Stimulated activated naive CD8-positive, alpha-beta T cell treated with anti-CD3 and anti-CD28 coated beads, Interleukin-15, amount 100 ng/mL, for 72 hours (primary cell): ENCODE data around the gene KCNC4.

Experiments
- ATAC-seq: fragments of 150-1000 bp; cut with Tn5 transposase; 2 replicates; pipeline ENCODE4 v1.10.0; 2021; ENCODE audit warnings: mild to moderate bottlenecking, moderate library complexity
- DNase-seq, 2 donors: peaks; one replicate each; pipeline ENCODE4 v3.0.0; 2021 to 2022
- H3K27ac Mint-ChIP-seq, 2 donors: one replicate each; pipeline ENCODE4 v1.8.0; 2022; ENCODE audit warnings: mild to moderate bottlenecking in 2 of 2, mixed read lengths in 2 of 2, moderate library complexity in 2 of 2
- H3K27me3 Mint-ChIP-seq: one replicate; pipeline ENCODE4 v1.8.0; 2022; ENCODE audit warnings: mixed read lengths
- H3K4me1 Mint-ChIP-seq: one replicate; pipeline ENCODE4 v1.8.0; 2022; ENCODE audit warnings: mild to moderate bottlenecking, mixed read lengths
- H3K4me3 Mint-ChIP-seq, 2 donors: one replicate each; pipeline ENCODE4 v1.8.0; 2022; ENCODE audit warnings: mild to moderate bottlenecking in 2 of 2, mixed read lengths in 2 of 2, moderate library complexity in 1 of 2
- H3K9me3 Mint-ChIP-seq, 2 donors: one replicate each; pipeline ENCODE4 v1.8.0; 2022; ENCODE audit warnings: mixed read lengths in 2 of 2

KCNC4 gene

DNA sequence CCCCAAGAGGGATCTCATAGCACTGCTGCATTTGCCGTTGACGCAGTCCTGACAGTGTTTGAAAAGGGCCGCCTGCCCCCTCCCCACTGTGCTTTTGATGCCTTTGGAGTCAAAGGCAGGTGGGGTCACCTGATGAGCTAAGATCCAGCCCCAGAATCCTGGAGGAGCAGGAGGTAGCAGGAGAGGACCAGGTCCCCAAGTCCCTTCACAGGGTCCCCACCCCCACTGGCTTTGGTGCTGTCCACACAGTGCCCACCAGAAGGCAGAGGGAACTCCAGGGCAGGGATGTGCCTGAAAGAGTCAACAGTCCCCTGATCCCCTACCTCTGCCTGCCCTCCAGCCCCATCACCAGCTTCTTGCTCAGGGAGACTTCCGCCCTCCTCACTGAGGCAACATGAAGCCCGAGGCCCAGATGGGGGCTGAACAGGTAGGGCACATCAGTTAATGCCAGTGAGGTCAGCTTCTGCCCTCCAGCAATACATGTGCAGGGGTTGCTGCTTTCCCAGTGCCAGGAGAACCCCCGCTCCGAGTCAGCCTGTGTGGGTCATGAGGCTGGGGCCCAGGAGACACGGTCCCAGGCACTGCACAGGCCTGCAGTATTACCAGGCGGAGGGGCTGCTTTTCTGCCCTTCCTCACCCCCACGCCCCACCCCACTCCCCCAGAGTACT, 8.8 kb upstream of the KCNC4 start:
- H3K27me3 Mint-ChIP-seq: no peaks in the 10 kb centered on the region
- no peak for ATAC-seq
- H3K4me1 Mint-ChIP-seq: peaks cover 20% of the 10 kb centered on the region
- no peak for DNase-seq
- H3K27ac Mint-ChIP-seq: no peak overlapping the region
- no peaks in the 10 kb centered on the region for H3K9me3 Mint-ChIP-seq
- H3K4me3 Mint-ChIP-seq: no peak overlapping the region

DNA sequence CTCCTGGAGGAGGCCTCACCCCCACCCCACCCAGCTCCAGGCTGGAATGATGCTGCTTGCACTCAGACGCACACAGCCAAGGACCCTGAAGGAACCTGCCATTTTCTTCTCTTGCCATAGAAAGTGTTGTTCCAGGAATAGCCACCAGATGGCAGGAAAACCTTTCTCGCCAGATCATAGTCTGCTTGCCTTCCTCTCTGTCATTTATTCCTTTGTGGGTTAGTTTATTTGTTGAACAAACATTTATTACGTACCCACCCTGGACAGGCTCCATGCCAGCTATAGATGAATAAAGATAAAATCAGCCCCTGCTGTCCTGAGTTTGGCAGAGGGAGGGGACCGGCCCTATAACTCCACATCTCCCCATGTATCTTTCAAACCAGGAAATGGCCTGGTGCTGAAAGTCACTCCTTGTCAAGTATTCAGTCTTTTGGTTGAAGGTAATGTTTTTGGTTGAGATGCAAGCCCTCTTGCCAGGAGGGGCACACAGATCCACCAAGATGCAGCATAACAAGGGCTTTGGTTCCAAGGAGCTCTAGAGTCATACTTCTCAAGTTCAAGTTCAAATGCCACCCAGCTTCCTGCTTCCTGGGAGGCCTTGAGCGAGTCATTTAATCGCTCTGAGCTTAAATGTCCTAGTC, 7.0 kb upstream of the KCNC4 start:
- DNase-seq (peak; percentile 76 to 78), ATAC-seq (peak; percentile 65)
- H3K27ac Mint-ChIP-seq: peak overlapping the region; percentile 82 to 97
- H3K4me3 Mint-ChIP-seq: no peak overlapping the region
- H3K9me3 Mint-ChIP-seq: no peaks in the 10 kb centered on the region
- no peaks in the 10 kb centered on the region for H3K27me3 Mint-ChIP-seq
- peaks cover 29% of the 10 kb centered on the region for H3K4me1 Mint-ChIP-seq

DNA sequence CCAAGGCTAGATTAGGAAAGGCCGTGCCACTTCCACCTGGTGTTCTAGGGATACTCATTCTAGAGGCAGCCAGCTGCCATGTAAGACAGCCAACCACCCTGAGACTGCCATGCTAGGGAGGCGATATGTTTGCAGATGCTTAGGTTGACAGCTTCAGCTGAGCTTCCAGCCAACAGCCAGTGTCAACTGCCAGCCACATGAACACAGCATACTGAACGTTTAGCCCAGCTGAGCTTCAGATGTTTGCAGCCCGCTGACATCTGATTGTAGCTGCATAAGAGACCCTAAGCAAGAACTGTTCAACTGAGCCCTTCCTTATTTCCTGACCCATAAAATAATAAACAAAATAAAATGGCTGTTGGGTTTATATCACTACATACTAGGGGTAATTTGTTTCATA, 5.0 kb upstream of the KCNC4 start:
- DNase-seq (no peak), ATAC-seq (no peak)
- no peak overlapping the region for H3K27ac Mint-ChIP-seq
- H3K9me3 Mint-ChIP-seq: no peaks in the 10 kb centered on the region
- no peak overlapping the region for H3K4me3 Mint-ChIP-seq
- H3K4me1 Mint-ChIP-seq: peaks cover 43% of the 10 kb centered on the region
- H3K27me3 Mint-ChIP-seq: no peaks in the 10 kb centered on the region

DNA sequence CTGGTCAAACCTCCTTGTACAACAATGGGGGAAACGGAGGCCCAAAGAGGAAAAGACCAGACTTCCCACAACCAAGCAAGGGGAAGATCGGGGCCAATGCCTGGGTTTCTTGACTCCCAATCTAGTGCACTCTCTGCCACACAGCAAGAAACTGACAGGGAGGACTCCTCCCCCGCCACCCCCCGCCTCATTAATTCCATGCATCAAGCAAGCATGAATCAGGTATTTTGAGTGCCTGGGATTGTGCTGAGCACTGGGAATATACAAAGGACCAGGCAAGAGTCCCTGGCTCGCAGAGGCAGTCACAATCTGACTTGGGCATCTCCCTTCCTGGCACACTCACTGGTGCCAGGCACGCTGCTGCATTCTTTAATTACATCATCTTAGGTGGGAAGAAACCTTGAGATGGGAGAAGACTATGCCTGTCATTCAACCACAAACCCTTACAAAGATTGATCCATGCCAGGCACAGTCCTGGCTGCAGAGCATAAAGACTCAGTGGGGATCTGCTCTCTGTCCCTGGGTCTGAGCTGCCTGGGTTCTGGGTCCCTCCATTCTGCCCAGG, 4.4 kb upstream of the KCNC4 start:
- Mint-ChIP-seq H3K9me3 (no peaks in the 10 kb centered on the region), H3K4me1 (peaks cover 43% of the 10 kb centered on the region), H3K27me3 (no peaks in the 10 kb centered on the region), H3K27ac (no peak overlapping the region), H3K4me3 (no peak overlapping the region)
- ATAC-seq (no peak), DNase-seq (no peak)

DNA sequence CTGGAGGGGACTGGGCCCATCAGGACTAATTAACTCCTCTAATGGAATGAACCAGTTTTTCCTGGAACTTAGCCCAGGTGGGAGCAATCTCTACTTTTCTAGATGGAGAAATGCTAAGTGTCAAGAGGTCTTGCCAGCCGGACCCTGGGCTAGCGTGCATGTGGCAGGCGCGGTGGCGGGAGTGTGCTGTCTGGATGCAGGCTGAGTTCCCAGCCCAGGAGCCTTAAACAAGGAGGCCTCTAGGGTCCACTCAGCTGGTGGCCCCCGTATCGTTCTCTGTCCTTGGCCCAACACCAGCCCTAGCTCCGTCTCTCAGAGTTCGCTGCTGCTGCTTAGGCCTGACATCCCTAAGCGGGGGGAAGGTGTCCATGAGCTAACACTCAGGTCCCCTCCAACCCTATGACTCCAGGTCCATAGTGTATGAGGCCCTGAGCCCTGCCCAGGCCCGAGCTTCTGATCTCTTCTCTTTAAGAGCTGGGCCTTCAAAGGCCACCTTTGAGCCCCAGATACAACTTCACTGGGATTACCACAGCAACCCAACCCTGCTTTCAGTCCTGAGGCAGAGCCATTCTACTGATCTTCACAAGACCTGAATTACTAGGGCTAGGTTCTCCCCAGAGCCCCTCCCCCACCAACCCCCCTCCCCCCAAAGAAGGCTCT, 3.7 kb upstream of the KCNC4 start:
- no peak overlapping the region for H3K4me3 Mint-ChIP-seq

DNA sequence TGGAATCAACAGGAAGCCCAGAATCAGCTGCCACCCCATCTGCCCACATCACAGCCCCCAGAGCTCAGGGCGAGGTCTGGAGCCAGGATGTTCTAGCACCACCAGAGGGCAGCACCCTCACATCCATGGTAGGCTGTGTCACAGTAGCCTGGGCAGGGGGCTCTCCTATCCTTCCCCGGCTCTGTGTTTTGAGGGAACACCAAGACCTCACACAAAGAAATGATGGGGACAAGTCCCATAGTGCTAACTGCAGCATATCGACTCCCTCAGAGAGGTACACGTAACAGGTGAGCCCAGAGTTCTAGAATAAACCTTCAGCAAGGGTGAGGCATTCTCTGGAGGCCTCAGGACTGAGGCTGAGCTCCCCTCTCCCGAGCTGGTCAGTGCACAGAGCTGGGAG, 2.3 kb upstream of the KCNC4 start:
- ATAC-seq (peak; percentile 33), DNase-seq (peak; percentile 75 to 77)
- Mint-ChIP-seq H3K4me1 (peaks cover 56% of the 10 kb centered on the region), H3K4me3 (no peak overlapping the region), H3K27me3 (no peaks in the 10 kb centered on the region), H3K9me3 (no peaks in the 10 kb centered on the region), H3K27ac (peak overlapping the region in 1 of 2 donors; percentile 84)

More for the DNA sequence above, 3.7 kb upstream of the KCNC4 start:
- Mint-ChIP-seq H3K27ac (no peak overlapping the region), H3K4me1 (peaks cover 47% of the 10 kb centered on the region), H3K27me3 (no peaks in the 10 kb centered on the region), H3K9me3 (no peaks in the 10 kb centered on the region)
- DNase-seq: no peak
- no peak for ATAC-seq

DNA sequence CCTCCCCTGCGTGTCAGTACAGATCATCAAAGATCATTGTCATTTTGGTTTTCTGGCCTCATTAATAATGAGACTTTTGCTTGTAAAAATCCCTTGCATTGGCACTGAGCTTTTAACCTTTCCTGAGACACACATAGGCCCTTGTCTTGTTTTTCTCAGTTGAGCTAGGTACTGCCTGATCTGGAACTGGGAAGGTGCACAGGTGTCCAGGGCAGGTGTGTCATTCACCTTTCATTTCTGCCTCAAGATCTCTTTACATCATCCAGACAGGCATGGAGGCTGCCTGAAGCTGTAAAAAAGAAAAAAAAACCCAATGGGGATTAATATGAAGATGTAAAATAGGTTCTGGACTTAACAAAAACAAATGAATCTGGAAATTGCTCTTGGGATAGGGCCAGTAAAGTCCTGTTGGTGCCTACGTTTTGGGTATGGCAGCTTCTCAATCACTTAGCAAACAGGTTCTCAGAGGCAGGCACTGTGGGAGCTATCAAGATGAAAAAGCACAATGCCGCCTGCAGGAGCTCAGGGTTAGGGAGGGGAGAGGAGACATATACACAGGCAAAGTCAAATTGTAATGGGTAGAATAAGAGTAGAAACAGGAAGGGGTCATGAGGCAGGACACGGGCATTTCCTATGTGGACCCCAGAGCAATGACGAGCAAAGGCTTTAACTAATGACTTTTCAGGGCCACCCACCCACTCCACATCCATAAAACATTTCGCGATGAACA, 1.0 kb upstream of the KCNC4 start:
- Mint-ChIP-seq H3K27me3 (no peaks in the 10 kb centered on the region), H3K4me3 (peak overlapping the region; percentile 77 to 79), H3K9me3 (no peaks in the 10 kb centered on the region), H3K4me1 (peaks cover 57% of the 10 kb centered on the region), H3K27ac (peak overlapping the region in 1 of 2 donors; percentile 89)
- ATAC-seq (no peak), DNase-seq (no peak)

DNA sequence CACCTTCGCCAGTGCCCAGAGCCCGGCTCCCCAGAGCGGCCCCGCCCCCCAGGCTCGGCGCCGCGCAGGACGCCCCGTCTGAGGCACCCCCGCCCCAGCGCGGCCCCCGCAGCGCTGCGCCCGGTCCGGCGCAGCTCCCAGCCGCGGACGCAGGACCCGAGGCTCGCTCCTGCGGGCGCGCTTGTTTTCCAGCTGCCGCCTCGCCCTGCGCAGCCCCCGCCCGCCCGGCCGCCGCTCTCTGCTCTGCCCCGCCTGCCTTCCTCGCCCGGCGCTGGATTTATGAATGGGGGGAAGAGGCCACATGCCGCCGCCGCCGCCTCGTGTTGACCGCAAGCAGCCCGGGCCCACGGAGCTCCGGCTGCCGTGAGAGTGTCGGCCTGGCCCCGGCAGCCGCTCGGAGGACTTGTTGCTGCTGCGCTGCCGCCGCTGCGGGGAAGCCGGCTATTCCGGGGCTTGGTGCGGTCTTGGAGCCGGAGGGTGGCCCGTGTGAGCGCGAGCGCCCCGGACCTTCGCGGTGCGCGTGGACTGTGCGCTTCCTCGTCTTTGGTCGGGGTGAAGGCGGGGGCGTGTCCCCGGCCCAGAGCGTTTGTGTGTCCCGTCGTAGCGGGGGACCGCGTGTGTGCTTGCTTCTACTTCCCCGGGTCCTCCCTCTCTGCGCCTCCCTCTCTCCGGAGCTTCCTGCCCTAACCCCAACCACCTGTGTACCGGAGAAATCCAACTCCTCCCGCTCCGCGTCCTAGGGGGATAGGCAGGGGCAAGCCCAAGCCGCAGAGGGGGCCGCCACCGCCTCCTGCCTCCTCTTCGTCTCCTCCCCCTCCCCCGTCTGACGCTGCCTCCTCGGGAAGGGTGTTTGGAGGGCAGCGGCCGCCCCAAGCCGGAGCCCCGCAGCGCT, 736 bp downstream of the KCNC4 start:
- Mint-ChIP-seq H3K27me3 (no peaks in the 10 kb centered on the region), H3K4me3 (peak overlapping the region; percentile 98 to 99), H3K4me1 (peaks cover 75% of the 10 kb centered on the region), H3K9me3 (no peaks in the 10 kb centered on the region), H3K27ac (peak overlapping the region; percentile 24 to 94)
- ATAC-seq (peak; percentile 37), DNase-seq (peak; percentile 59 to 65)

DNA sequence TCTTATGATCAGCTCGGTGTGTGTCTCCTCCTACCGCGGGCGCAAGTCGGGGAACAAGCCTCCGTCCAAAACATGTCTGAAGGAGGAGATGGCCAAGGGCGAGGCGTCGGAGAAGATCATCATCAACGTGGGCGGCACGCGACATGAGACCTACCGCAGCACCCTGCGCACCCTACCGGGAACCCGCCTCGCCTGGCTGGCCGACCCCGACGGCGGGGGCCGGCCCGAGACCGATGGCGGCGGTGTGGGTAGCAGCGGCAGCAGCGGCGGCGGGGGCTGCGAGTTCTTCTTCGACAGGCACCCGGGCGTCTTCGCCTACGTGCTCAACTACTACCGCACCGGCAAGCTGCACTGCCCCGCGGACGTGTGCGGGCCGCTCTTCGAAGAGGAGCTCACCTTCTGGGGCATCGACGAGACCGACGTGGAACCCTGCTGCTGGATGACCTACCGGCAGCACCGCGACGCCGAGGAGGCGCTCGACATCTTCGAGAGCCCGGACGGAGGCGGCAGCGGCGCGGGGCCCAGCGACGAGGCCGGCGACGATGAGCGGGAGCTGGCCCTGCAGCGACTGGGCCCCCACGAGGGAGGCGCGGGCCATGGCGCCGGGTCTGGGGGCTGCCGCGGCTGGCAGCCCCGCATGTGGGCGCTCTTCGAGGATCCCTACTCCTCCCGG, 1.5 kb downstream of the KCNC4 start:
- peak overlapping the region; percentile 98 to 99 for H3K4me3 Mint-ChIP-seq
- peak overlapping the region; percentile 24 to 94 for H3K27ac Mint-ChIP-seq
- H3K27me3 Mint-ChIP-seq: no peaks in the 10 kb centered on the region
- H3K4me1 Mint-ChIP-seq: peaks cover 83% of the 10 kb centered on the region
- no peaks in the 10 kb centered on the region for H3K9me3 Mint-ChIP-seq
- DNase-seq (peak in 1 of 2 donors; percentile 49), ATAC-seq (peak; percentile 1)

DNA sequence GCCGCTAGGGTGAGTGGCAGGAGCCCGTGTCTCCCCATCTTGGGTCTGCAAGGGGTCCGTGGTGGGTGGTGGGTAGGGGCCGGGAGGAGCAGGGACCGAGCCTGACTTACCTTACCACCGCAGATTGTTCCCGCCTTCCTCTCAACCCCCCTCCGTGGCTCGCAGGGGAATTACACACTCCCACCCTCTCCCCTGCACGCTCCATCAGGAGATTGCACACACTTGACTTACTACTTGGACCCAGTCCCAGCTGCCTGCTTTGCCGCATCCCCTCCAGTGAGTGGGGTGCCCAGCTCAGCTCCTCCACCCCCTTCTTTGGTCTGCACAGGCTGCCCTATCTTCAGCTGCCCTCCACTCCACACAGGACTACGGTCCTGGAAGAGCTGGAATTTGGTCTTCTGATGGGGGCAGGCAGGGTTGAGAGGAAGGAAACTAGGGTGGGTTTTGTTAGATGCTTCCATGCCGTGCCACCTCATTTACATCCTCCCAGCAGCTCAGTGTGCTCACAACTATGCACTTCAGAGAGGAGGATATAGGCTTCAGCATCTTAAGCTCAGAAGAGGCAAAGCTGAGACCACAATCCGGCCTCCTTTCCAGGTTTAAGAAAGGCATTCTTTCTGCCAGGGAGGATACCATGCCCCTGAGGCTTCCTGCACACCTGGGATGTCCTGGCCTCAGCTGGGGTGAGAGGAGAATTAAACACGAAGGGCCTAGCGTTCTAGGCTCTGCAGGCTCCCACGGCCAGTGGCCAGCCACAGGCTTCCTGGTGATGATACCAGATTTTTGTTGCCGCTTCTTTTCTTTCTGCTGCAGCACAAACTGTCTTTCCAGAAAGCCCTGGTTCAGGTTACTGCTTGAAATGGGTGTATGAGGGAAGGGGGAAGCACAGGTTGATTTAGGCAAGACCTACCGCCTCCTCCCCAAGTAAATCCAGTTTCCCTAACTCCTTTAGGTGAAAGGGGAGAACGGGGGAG, 2.3 kb downstream of the KCNC4 start:
- Mint-ChIP-seq H3K4me3 (peak overlapping the region; percentile 78 to 94), H3K4me1 (peaks cover 82% of the 10 kb centered on the region), H3K27me3 (no peaks in the 10 kb centered on the region), H3K27ac (peak overlapping the region; percentile 49 to 64), H3K9me3 (no peaks in the 10 kb centered on the region)
- ATAC-seq (no peak), DNase-seq (peak in 1 of 2 donors; percentile 17)

DNA sequence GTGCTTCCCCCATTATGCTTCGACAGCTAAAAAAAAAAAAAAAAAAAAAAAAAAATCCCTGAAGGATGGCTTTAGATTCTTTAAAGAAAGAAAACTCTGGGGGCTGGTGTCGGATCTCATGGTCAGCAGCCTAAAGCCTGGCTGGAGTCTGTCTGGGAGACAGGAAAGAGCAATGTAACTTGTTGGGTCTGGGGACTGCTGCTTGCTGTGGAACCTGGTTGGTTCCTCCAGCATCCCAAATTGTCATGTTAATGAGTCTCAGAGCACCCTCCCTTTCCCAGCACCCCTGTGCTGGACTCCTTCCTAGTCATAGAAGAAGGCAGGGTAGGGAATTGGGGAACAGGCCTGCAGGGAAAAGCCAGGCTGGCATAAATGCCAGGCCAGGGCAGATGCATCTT, 3.0 kb downstream of the KCNC4 start:
- ATAC-seq (no peak), DNase-seq (no peak)
- H3K4me1 Mint-ChIP-seq: peaks cover 75% of the 10 kb centered on the region
- no peaks in the 10 kb centered on the region for H3K27me3 Mint-ChIP-seq
- no peaks in the 10 kb centered on the region for H3K9me3 Mint-ChIP-seq
- H3K4me3 Mint-ChIP-seq: peak overlapping the region; percentile 49 to 94
- H3K27ac Mint-ChIP-seq: peak overlapping the region in 1 of 2 donors; percentile 5

DNA sequence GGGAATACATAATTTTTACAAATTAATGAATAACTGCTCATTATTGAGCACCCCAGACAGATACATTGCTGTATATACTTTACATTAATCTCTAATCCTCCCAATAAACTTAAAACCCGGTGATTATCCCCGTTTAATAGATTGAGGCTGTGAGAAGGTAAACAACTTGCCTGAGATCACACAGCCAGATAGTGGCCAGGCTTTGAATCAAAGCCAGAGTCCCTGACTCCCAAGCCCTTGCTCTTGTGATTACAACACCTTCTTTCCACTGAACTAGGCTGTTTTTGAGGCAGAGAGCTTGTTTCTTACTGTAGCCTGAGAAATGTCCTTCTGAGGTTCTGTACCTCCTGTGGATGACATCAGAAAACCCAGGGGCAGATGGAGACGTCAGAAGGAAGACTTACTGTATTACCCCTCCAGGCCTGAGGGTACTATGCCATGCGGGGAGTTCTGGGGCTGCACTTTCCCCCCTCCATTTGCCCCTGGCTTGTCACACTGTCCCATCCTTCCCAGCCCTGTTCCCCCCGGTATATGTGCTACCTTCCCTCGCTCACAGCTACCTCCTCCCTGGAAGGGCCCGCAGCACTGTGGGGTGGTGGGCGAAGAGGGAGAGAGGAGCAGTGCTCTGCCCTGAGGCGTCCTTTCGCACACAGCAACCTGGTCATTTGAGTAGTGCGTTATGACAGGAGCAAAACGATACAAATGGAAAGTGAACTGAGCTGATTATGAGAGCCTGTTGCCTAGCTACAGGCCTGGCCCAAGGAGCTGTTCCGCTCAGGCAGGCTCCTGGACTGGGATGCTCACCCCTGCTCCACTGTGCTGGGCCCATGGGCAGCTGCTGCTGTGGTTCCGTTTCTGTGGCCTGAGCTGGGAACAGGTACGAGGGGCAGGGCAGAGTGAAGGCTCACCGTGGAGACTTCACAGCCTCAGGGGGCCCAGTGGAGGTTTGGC, 4.6 kb downstream of the KCNC4 start:
- Mint-ChIP-seq H3K4me3 (peak overlapping the region in 1 of 2 donors; percentile 55), H3K27ac (peak overlapping the region in 1 of 2 donors; percentile 57), H3K27me3 (no peaks in the 10 kb centered on the region), H3K4me1 (peaks cover 61% of the 10 kb centered on the region), H3K9me3 (no peaks in the 10 kb centered on the region)
- DNase-seq (no peak), ATAC-seq (no peak)
